ENCODE data around the gene MX1.

DNA sequence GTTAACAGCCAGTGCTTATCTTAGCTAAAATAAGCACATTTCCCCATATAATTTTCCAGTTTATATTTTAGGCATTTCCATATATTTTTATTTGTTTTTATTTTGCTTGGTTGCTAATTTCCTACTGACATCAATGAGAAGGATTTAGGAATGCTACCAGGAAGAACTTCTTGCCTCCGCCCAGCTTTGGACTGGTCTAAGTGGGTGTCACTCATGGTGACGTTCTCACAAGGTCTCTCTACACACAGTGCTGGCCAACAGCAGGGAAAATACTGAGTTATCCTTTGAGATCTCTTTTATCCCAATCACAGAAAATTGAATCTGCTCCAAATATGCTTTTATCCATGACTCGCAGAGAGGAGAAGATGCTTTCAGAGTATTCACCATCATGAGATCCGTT, 13.2 kb downstream of the MX1 start:
- no peak for TF ChIP-seq CTCF (IDR thresholded peaks at IDR 0.05; ENCODE audit: low read depth, low read length, poor library complexity, severe bottlenecking)
- no peak for TF ChIP-seq EZH2phosphoT487 (IDR thresholded peaks at IDR 0.05; ENCODE audit: borderline replicate concordance, low read length)

Measured in DOHH2 (cell line).